ENCODE measurements around the gene IGSF23. TPM values are rescaled to one million over a fixed set of nuclear protein-coding genes. Genes with fewer than 3 reads are reported as not detected.
A peak's percentile ranks its signal among the peaks of the same experiment; 100 is the strongest.
"Not testable (repeated sequence)": the region's sequence is repeated elsewhere in the genome, so short reads cannot be mapped to it uniquely, and the experiment has no call there.

The IGSF23 gene
- total RNA-seq, 1 experiment from 2014 or later, result not detected

- no peaks in the 10 kb centered on the region for H3K27me3 ChIP-seq (ENCODE audit: insufficient read depth, low read depth)
- intact Hi-C loops (cut with micrococcal nuclease; ENCODE audit: unreplicated experiment), result no loop called here
- H2AFZ ChIP-seq, result no peak overlapping the region
- peaks cover 63% of the 10 kb centered on the region for H3K4me1 ChIP-seq (replicated peaks; ENCODE audit: insufficient read depth)
- DNase-seq, result peak; percentile 33 to 97
- TF ChIP-seq EZH2 (IDR thresholded peaks at IDR 0.05; ENCODE audit: low read depth), result no peak
- no peak for TF ChIP-seq CTCF (conservative IDR thresholded peaks at IDR 0.05)
- H3K36me3 ChIP-seq (ENCODE audit: low read depth), result no peaks in the 10 kb centered on the region
- H3K27ac ChIP-seq, result peak overlapping the region; percentile 98
- no TSS peak for BruUV-seq (replicated peaks)
- H3K9me3 ChIP-seq (ENCODE audit: insufficient read depth, low read depth), result no peaks in the 10 kb centered on the region
- peaks cover 51% of the 10 kb centered on the region for H3F3A ChIP-seq (ENCODE audit: insufficient read depth, low read depth)
- H3K4me3 ChIP-seq, result peak overlapping the region; percentile 2; the same call in 1 of the 2 replicates
- no peaks in the 10 kb centered on the region for H3K79me2 ChIP-seq (ENCODE audit: low read depth)
- H3K9me2 ChIP-seq (ENCODE audit: insufficient read depth), result no peaks in the 10 kb centered on the region
- H4K20me1 ChIP-seq (ENCODE audit: insufficient read depth), result no peaks in the 10 kb centered on the region
- ChIA-PET POLR2A (ENCODE audit: unreplicated experiment) (interaction anchor here (0.7 to 0.9 kb wide), 2 partner anchors 51 to 298 kb away, joined by 3 to 4 read pairs; partner anchors contain the start of gene PVR), CTCF (no interaction called here)
- H3K4me2 ChIP-seq, result peak overlapping the region; percentile 74
Observed at GRCh38 chr19:44592451-44592890, 20.9 kb upstream of the IGSF23 start.

- 0 out of 2 replicates have a peak, but pooled peaks cover 3% of the 10 kb centered on the region for H3K9me3 ChIP-seq (ENCODE audit: insufficient read depth, low read depth)
- no peaks in the 10 kb centered on the region for H3K36me3 ChIP-seq (ENCODE audit: low read depth)
- peak overlapping the region; percentile 74 for H3K4me2 ChIP-seq
- DNase-seq, result no peak
- no peak overlapping the region for H3K4me3 ChIP-seq
- peak overlapping the region; percentile 98 for H3K27ac ChIP-seq
- no peak overlapping the region for H2AFZ ChIP-seq
- no peaks in the 10 kb centered on the region for H4K20me1 ChIP-seq (ENCODE audit: insufficient read depth)
- H3F3A ChIP-seq (ENCODE audit: insufficient read depth, low read depth), result peaks cover 43% of the 10 kb centered on the region
- H3K79me2 ChIP-seq (ENCODE audit: low read depth), result no peaks in the 10 kb centered on the region
- H3K9me2 ChIP-seq (ENCODE audit: insufficient read depth), result no peaks in the 10 kb centered on the region
- TF ChIP-seq EZH2 (IDR thresholded peaks at IDR 0.05; ENCODE audit: low read depth) (no peak), CTCF (conservative IDR thresholded peaks at IDR 0.05) (no peak)
- POLR2A ChIA-PET (ENCODE audit: unreplicated experiment), result interaction anchor here (0.7 to 0.9 kb wide), 2 partner anchors 11 to 50 kb away, joined by 3 read pairs; partner anchors contain the start of gene PVR
- H3K27me3 ChIP-seq (ENCODE audit: insufficient read depth, low read depth), result no peaks in the 10 kb centered on the region
- H3K4me1 ChIP-seq (replicated peaks; ENCODE audit: insufficient read depth), result peaks cover 55% of the 10 kb centered on the region
- CTCF ChIA-PET, result no interaction called here
- intact Hi-C loops (cut with micrococcal nuclease; ENCODE audit: unreplicated experiment), result no loop called here
- no TSS peak for BruUV-seq (replicated peaks)
Observed at GRCh38 chr19:44593294-44593693, 20.1 kb upstream of the IGSF23 start.

- POLR2A ChIA-PET (ENCODE audit: unreplicated experiment), result interaction anchor here (0.7 kb wide), 1 partner anchor 10 kb away, joined by 3 read pairs; no protein-coding TSS in a partner anchor
Observed at GRCh38 chr19:44593866-44594266, 19.5 kb upstream of the IGSF23 start.

More at GRCh38 chr19:44593866-44594266, 19.5 kb upstream of the IGSF23 start:
- H3K27me3 ChIP-seq (ENCODE audit: insufficient read depth, low read depth); BruUV-seq (replicated peaks); H3K4me2 ChIP-seq; H3K36me3 ChIP-seq (ENCODE audit: low read depth); DNase-seq; H4K20me1 ChIP-seq (ENCODE audit: insufficient read depth); CTCF ChIA-PET; H2AFZ ChIP-seq; H3K4me3 ChIP-seq; H3K9me2 ChIP-seq (ENCODE audit: insufficient read depth); H3K9me3 ChIP-seq (ENCODE audit: insufficient read depth, low read depth); H3K79me2 ChIP-seq (ENCODE audit: low read depth); intact Hi-C loops (cut with micrococcal nuclease; ENCODE audit: unreplicated experiment): not testable (repeated sequence)
- Histone ChIP-seq H3K27ac (peak overlapping the region; percentile 63), H3F3A (ENCODE audit: insufficient read depth, low read depth) (peaks cover 39% of the 10 kb centered on the region), H3K4me1 (replicated peaks; ENCODE audit: insufficient read depth) (peaks cover 54% of the 10 kb centered on the region)
